Skeletal muscle satellite cell (primary cell): ENCODE data around the gene NMB. TPM values are rescaled to one million over a fixed set of nuclear protein-coding genes. Genes with fewer than 3 reads are reported as not detected.
A peak's percentile ranks its signal among the peaks of the same experiment; 100 is the strongest.
"Not testable (repeated sequence)": the region's sequence is repeated elsewhere in the genome, so short reads cannot be mapped to it uniquely, and the experiment has no call there.

Experiments
- H3K27me3 ChIP-seq: 2 replicates; pipeline ENCODE4 v1.7.0; 2013; ENCODE audit warnings: low read length; ENCODE audit not compliant: control insufficient read depth, insufficient read depth
- H3K36me3 ChIP-seq: 2 replicates; pipeline ENCODE4 v1.7.0; 2013; ENCODE audit warnings: mild to moderate bottlenecking, control low read depth, low read length; ENCODE audit not compliant: insufficient read depth
- H3K4me1 ChIP-seq: 2 replicates; pipeline ENCODE4 v1.7.0; 2013; ENCODE audit warnings: low read length; ENCODE audit not compliant: control insufficient read depth, insufficient read depth
- H3K4me2 ChIP-seq: 2 replicates; pipeline ENCODE4 v1.7.0; 2013; ENCODE audit warnings: mild to moderate bottlenecking, low read length
- H3K4me3 ChIP-seq: 2 replicates; pipeline ENCODE4 v1.7.0; 2013; ENCODE audit warnings: low read length
- H3K9ac ChIP-seq: 2 replicates; pipeline ENCODE4 v1.7.0; 2013; ENCODE audit warnings: mild to moderate bottlenecking, low read depth, low read length, moderate library complexity
- H3K9me3 ChIP-seq: replicated peaks from 2 replicates; pipeline ENCODE4 v1.7.0; 2013; ENCODE audit warnings: mild to moderate bottlenecking, control low read depth, low read length
- total RNA-seq: library from RNA; depleted of rRNA; stranded (reverse); fragments of >200 nt; gene quantifications from 2 replicates; pipeline ENCODE4 v1.2.3, GENCODE V29; 2012; rRNA removed

NMB gene
- 2.0 and 5.5 TPM in 2 replicates for total RNA-seq

GRCh38 chr15:84658080-84658787 lies at the start of gene NMB:
TSS of gene NMB (minus strand) at chr15:84658199. CDS start at chr15:84658152, 47 bp downstream.
- H3K9me3 ChIP-seq = no peaks in the 10 kb centered on the region
- no peaks in the 10 kb centered on the region for H3K27me3 ChIP-seq
- peak within 1 kb of the TSS; percentile 76 for H3K4me2 ChIP-seq
- peak within 1 kb of the TSS; percentile 69 for H3K4me3 ChIP-seq
- H3K36me3 ChIP-seq = no peaks in the 10 kb centered on the region
- peak within 1 kb of the TSS; percentile 71 for H3K9ac ChIP-seq
- peaks cover 21% of the 10 kb centered on the region for H3K4me1 ChIP-seq

- Histone ChIP-seq H3K4me2 (no peak overlapping the region), H3K4me1 (peaks cover 17% of the 10 kb centered on the region), H3K4me3 (no peak overlapping the region), H3K36me3 (peaks cover 13% of the 10 kb centered on the region), H3K9ac (no peak overlapping the region), H3K27me3 (no peaks in the 10 kb centered on the region), H3K9me3 (no peaks in the 10 kb centered on the region)
Observed at GRCh38 chr15:84703808-84704207, 45.8 kb upstream of the NMB start.

GRCh38 chr15:84702961-84703482 lies 45.0 kb upstream of the NMB start:
- peaks cover 16% of the 10 kb centered on the region for H3K4me1 ChIP-seq
- no peaks in the 10 kb centered on the region for H3K27me3 ChIP-seq
- no peak overlapping the region for H3K4me2 ChIP-seq
- no peak overlapping the region for H3K4me3 ChIP-seq
- no peak overlapping the region for H3K9ac ChIP-seq
- peaks cover 8% of the 10 kb centered on the region for H3K36me3 ChIP-seq
- H3K9me3 ChIP-seq = no peaks in the 10 kb centered on the region

- Histone ChIP-seq H3K9me3 (no peaks in the 10 kb centered on the region), H3K4me1 (peaks cover 8% of the 10 kb centered on the region), H3K4me3 (no peak overlapping the region), H3K9ac (no peak overlapping the region), H3K4me2 (no peak overlapping the region), H3K36me3 (peaks cover 4% of the 10 kb centered on the region), H3K27me3 (no peaks in the 10 kb centered on the region)
Observed at GRCh38 chr15:84699538-84700191, 41.7 kb upstream of the NMB start.

- H3K9ac ChIP-seq = no peak overlapping the region
- H3K27me3 ChIP-seq = no peaks in the 10 kb centered on the region
- H3K4me1 ChIP-seq = no peaks in the 10 kb centered on the region
- peaks cover under 1% of the 10 kb centered on the region for H3K36me3 ChIP-seq
- no peaks in the 10 kb centered on the region for H3K9me3 ChIP-seq
- H3K4me3 ChIP-seq = no peak overlapping the region
- no peak overlapping the region for H3K4me2 ChIP-seq
Observed at GRCh38 chr15:84697236-84697990, 39.4 kb upstream of the NMB start.

GRCh38 chr15:84696757-84697156 lies 38.8 kb upstream of the NMB start:
- no peaks in the 10 kb centered on the region for H3K4me1 ChIP-seq
- H3K4me3 ChIP-seq = no peak overlapping the region
- no peaks in the 10 kb centered on the region for H3K27me3 ChIP-seq
- H3K4me2 ChIP-seq = no peak overlapping the region
- no peaks in the 10 kb centered on the region for H3K9me3 ChIP-seq
- H3K36me3 ChIP-seq = peaks cover 3% of the 10 kb centered on the region
- no peak overlapping the region for H3K9ac ChIP-seq

- H3K4me3 ChIP-seq = no peak overlapping the region
Observed at GRCh38 chr15:84690342-84690741, 32.3 kb upstream of the NMB start.

GRCh38 chr15:84689858-84690257 lies 31.9 kb upstream of the NMB start:
- no peak overlapping the region for H3K9ac ChIP-seq
- H3K4me3 ChIP-seq = no peak overlapping the region
- peaks cover 37% of the 10 kb centered on the region for H3K36me3 ChIP-seq
- H3K27me3 ChIP-seq = no peaks in the 10 kb centered on the region
- no peak overlapping the region for H3K4me2 ChIP-seq
- H3K4me1 ChIP-seq = peaks cover 6% of the 10 kb centered on the region
- H3K9me3 ChIP-seq = no peaks in the 10 kb centered on the region

More at GRCh38 chr15:84690342-84690741, 32.3 kb upstream of the NMB start:
- Histone ChIP-seq H3K36me3 (peaks cover 37% of the 10 kb centered on the region), H3K4me1 (peaks cover 6% of the 10 kb centered on the region), H3K9me3 (no peaks in the 10 kb centered on the region), H3K4me2 (no peak overlapping the region), H3K9ac (no peak overlapping the region), H3K27me3 (no peaks in the 10 kb centered on the region)

GRCh38 chr15:84686446-84686845 lies 28.4 kb upstream of the NMB start:
- not testable (repeated sequence) for H3K4me2 ChIP-seq, H3K4me3 ChIP-seq, H3K9ac ChIP-seq, H3K27me3 ChIP-seq, H3K9me3 ChIP-seq
- Histone ChIP-seq H3K4me1 (peaks cover 21% of the 10 kb centered on the region), H3K36me3 (peaks cover 49% of the 10 kb centered on the region)

- no peak overlapping the region for H3K4me3 ChIP-seq
- H3K4me2 ChIP-seq = no peak overlapping the region
- H3K4me1 ChIP-seq = peaks cover 21% of the 10 kb centered on the region
- no peaks in the 10 kb centered on the region for H3K27me3 ChIP-seq
- H3K9me3 ChIP-seq = no peaks in the 10 kb centered on the region
- peaks cover 52% of the 10 kb centered on the region for H3K36me3 ChIP-seq
- no peak overlapping the region for H3K9ac ChIP-seq
Observed at GRCh38 chr15:84685304-84685703, 27.3 kb upstream of the NMB start.

GRCh38 chr15:84684092-84684491 lies 26.1 kb upstream of the NMB start:
- no peaks in the 10 kb centered on the region for H3K27me3 ChIP-seq
- no peaks in the 10 kb centered on the region for H3K9me3 ChIP-seq
- peaks cover 51% of the 10 kb centered on the region for H3K36me3 ChIP-seq
- no peak overlapping the region for H3K4me3 ChIP-seq
- H3K4me2 ChIP-seq = no peak overlapping the region
- no peak overlapping the region for H3K9ac ChIP-seq
- peaks cover 21% of the 10 kb centered on the region for H3K4me1 ChIP-seq
